DOHH2 (cell line): Measurements from ENCODE around the gene ESYT2.

ENCODE experiments used
- EZH2phosphoT487 ChIP-seq: fragments of 200-600 bp; sonication (generic); IDR thresholded peaks from 2 replicates; pipeline ENCODE4 v1.6.1; 2017; ENCODE audit warnings: borderline replicate concordance, mild to moderate bottlenecking, antibody characterized with exemption, low read length, moderate library complexity, mixed read lengths
- TF ChIP-seq, protein P1 (sequence below): fragments of 200-600 bp; sonication (generic); IDR thresholded peaks from one replicate; pipeline ENCODE4 v1.5.1; 2014; ENCODE audit warnings: antibody characterized with exemption, mild to moderate bottlenecking, low read depth, low read length; ENCODE audit not compliant: poor library complexity, severe bottlenecking

DNA sequence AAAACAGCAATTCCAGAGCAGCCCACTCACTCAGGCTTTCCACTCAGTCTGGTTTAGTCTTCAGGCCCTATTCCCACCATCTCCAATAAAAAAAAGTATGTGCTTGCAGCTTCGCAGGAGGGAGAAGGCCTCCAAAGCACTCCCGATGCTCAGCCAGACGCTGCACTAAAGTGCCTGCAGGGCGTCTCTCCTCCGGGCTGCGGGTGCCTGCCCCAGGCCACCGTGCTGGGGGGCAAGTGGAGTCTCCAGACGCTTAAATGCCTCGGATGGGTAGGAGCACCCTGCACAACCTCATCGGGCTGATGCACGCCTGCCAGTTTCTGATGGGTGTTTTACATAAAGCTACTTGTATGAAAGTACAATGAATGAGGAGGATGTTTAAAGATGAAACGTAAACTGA is 93.4 kb downstream of the ESYT2 start:
- TF ChIP-seq, protein P1, sequence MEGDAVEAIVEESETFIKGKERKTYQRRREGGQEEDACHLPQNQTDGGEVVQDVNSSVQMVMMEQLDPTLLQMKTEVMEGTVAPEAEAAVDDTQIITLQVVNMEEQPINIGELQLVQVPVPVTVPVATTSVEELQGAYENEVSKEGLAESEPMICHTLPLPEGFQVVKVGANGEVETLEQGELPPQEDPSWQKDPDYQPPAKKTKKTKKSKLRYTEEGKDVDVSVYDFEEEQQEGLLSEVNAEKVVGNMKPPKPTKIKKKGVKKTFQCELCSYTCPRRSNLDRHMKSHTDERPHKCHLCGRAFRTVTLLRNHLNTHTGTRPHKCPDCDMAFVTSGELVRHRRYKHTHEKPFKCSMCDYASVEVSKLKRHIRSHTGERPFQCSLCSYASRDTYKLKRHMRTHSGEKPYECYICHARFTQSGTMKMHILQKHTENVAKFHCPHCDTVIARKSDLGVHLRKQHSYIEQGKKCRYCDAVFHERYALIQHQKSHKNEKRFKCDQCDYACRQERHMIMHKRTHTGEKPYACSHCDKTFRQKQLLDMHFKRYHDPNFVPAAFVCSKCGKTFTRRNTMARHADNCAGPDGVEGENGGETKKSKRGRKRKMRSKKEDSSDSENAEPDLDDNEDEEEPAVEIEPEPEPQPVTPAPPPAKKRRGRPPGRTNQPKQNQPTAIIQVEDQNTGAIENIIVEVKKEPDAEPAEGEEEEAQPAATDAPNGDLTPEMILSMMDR, result no peak
- no peak for TF ChIP-seq EZH2phosphoT487
